SK-N-SH (cell line): ENCODE data around the gene PFKP. TPM values are rescaled to one million over a fixed set of nuclear protein-coding genes. Genes with fewer than 3 reads are reported as not detected.
A peak's percentile ranks its signal among the peaks of the same experiment; 100 is the strongest.

ENCODE experiments used
- CTCF ChIA-PET: fragments of 300-600, 350-600 bp; formaldehyde crosslinking; extraction: SDS; loops from one replicate; lab custom pipeline; 2021; lab: Yijun Ruan, JAX
- POLR2A ChIA-PET: fragments of 350-600 bp; sonication (Branson Sonifier 250); formaldehyde crosslinking; extraction: SDS; loops from one replicate; lab custom pipeline; 2020; ENCODE audit warnings: antibody characterized with exemption, inconsistent platforms; lab: Yijun Ruan, JAX
- DNase-seq: peaks from one replicate; pipeline ENCODE4 v3.0.0; 2012
- H2AFZ ChIP-seq: fragments of 200-600 bp; sonication (generic); 2 replicates; pipeline ENCODE4 v1.8.1; 2016; ENCODE audit warnings: antibody characterized with exemption, mild to moderate bottlenecking, low read depth
- H3F3A ChIP-seq: fragments of 200-600 bp; sonication (generic); replicated peaks from 2 replicates; pipeline ENCODE3; 2016; ENCODE audit warnings: antibody characterized with exemption, mild to moderate bottlenecking; ENCODE audit not compliant: insufficient read depth
- H3K27ac ChIP-seq, 2 experiments: fragments of 200-500 bp in 1 of 2; fragments of 200-600 bp in 1 of 2; sonication (Bioruptor generic) in 1 of 2; sonication (generic), shearing (Covaris generic) in 1 of 2; 2 replicates each; pipeline versions ENCODE4 v1.5.1 to v1.6.1; 2014 to 2016; ENCODE audit warnings: low read depth in 2 of 2, inconsistent platforms in 1 of 2, low read length in 1 of 2, mild to moderate bottlenecking in 1 of 2, mixed read lengths in 1 of 2
- H3K27me3 ChIP-seq: fragments of 200-600 bp; sonication (generic), shearing (Covaris generic); 2 replicates; pipeline ENCODE4 v1.6.1; 2016; ENCODE audit warnings: mixed run types; ENCODE audit not compliant: insufficient read depth
- H3K36me3 ChIP-seq, 2 experiments: fragments of 200-500 bp in 1 of 2; fragments of 200-600 bp in 1 of 2; sonication (Bioruptor generic) in 1 of 2; sonication (generic) in 1 of 2; replicated peaks in 1 of 2; 2 replicates each; pipeline versions ENCODE3 to v1.5.1; 2014 to 2016; ENCODE audit warnings: low read length in 1 of 2, mild to moderate bottlenecking in 1 of 2; ENCODE audit not compliant: insufficient read depth in 2 of 2, control insufficient read depth in 1 of 2
- H3K4me1 ChIP-seq, 2 experiments: fragments of 200-500 bp in 1 of 2; fragments of 200-600 bp in 1 of 2; sonication (Bioruptor generic) in 1 of 2; sonication (generic), shearing (Covaris generic) in 1 of 2; 2 replicates each; pipeline versions ENCODE4 v1.5.1 to v1.6.1; 2014 to 2016; ENCODE audit warnings: low read depth in 1 of 2, low read length in 1 of 2, mixed run types in 1 of 2; ENCODE audit not compliant: insufficient read depth in 2 of 2, control insufficient read depth in 1 of 2
- H3K4me2 ChIP-seq: fragments of 200-600 bp; sonication (generic), shearing (Covaris generic); 2 replicates; pipeline ENCODE4 v1.6.1; 2017; ENCODE audit warnings: mixed run types
- H3K4me3 ChIP-seq, 2 experiments: fragments of 200-500 bp in 1 of 2; fragments of 200-600 bp in 1 of 2; sonication (Bioruptor generic) in 1 of 2; sonication (generic), shearing (Covaris generic) in 1 of 2; 2 replicates each; pipeline versions ENCODE4 v1.5.1 to v1.8.1; 2014 to 2016; ENCODE audit warnings: low read depth in 2 of 2, inconsistent platforms in 1 of 2, low read length in 1 of 2, mild to moderate bottlenecking in 1 of 2, mixed read lengths in 1 of 2, moderate library complexity in 1 of 2
- H3K79me2 ChIP-seq: fragments of 200-600 bp; sonication (generic); 2 replicates; pipeline ENCODE4 v1.8.1; 2017; ENCODE audit warnings: mild to moderate bottlenecking; ENCODE audit not compliant: insufficient read depth
- H3K9ac ChIP-seq: fragments of 200-600 bp; sonication (generic); 2 replicates; pipeline ENCODE4 v1.6.1; 2017; ENCODE audit warnings: mixed run types
- H3K9me2 ChIP-seq: fragments of 200-600 bp; sonication (generic); 2 replicates; pipeline ENCODE4 v1.6.1; 2017; ENCODE audit warnings: mixed run types
- H3K9me3 ChIP-seq: fragments of 200-600 bp; sonication (generic); 2 replicates; pipeline ENCODE4 v1.6.1; 2017; ENCODE audit warnings: mixed run types, mild to moderate bottlenecking, moderate library complexity
- H4K20me1 ChIP-seq: fragments of 200-600 bp; sonication (generic); 2 replicates; pipeline ENCODE4 v1.6.1; 2017; ENCODE audit warnings: mild to moderate bottlenecking, mixed run types; ENCODE audit not compliant: insufficient read depth
- GATA2 ChIP-seq: sonication (generic); formaldehyde crosslinking; IDR thresholded peaks from 2 replicates; pipeline ENCODE4 v1.5.0; 2020; ENCODE audit warnings: mild to moderate bottlenecking, missing genetic modification reagents
- MXI1 ChIP-seq: IDR thresholded peaks from 2 replicates; pipeline ENCODE4 v1.6.1; 2012; ENCODE audit warnings: mild to moderate bottlenecking, low read depth, low read length, improper control_type of control experiment
- NRF1 ChIP-seq: IDR thresholded peaks from 2 replicates; pipeline ENCODE4 v1.6.1; 2012; ENCODE audit warnings: low read depth, mild to moderate bottlenecking, low read length
- RAD21 ChIP-seq: IDR thresholded peaks from 2 replicates; pipeline ENCODE4 v1.6.1; 2012; ENCODE audit warnings: mild to moderate bottlenecking, low read length
- RCOR1 ChIP-seq: fragments of 150-350 bp; IDR thresholded peaks from 2 replicates; pipeline ENCODE4 v1.6.1; 2017; ENCODE audit warnings: antibody characterized with exemption, low read length
- TAF1 ChIP-seq: IDR thresholded peaks from 2 replicates; pipeline ENCODE4 v1.6.1; 2012; ENCODE audit warnings: low read depth, mild to moderate bottlenecking, low read length, moderate library complexity, borderline replicate concordance
- YY1 ChIP-seq: IDR thresholded peaks from 2 replicates; pipeline ENCODE4 v1.4.0; 2012; ENCODE audit warnings: low read depth, mild to moderate bottlenecking
- whole genome bisulfite sequencing: methylation state at CpG from one replicate; pipeline ENCODE4 v1.1.6; 2017; ENCODE audit warnings: low lambda C conversion rate; 5-methylcytosine and 5-hydroxymethylcytosine counted together
- polyA plus RNA-seq, 3 experiments: library from polyadenylated mRNA; depleted of rRNA; stranded (reverse); fragments of >200 nt; gene quantifications; 2 replicates each; pipeline ENCODE4 v1.2.3, GENCODE V29; 2012
- TF ChIP-seq, protein P1 (sequence below): IDR thresholded peaks from 2 replicates; pipeline ENCODE4 v1.4.0; 2012; ENCODE audit warnings: low read depth
- TF ChIP-seq, protein P2 (sequence below): fragments of 200-600 bp; sonication (generic); IDR thresholded peaks from 2 replicates; pipeline ENCODE4 v1.6.1; 2017; ENCODE audit warnings: antibody characterized with exemption, mild to moderate bottlenecking, moderate library complexity
- TF ChIP-seq, protein P3 (sequence below): IDR thresholded peaks from 2 replicates; pipeline ENCODE4 v1.6.1; 2012; ENCODE audit warnings: mild to moderate bottlenecking, low read depth, low read length, moderate library complexity

PFKP gene
- polyA plus RNA-seq, 1 of the 3 experiments (the other 2 are of a cell fraction), result 175 TPM

DNA sequence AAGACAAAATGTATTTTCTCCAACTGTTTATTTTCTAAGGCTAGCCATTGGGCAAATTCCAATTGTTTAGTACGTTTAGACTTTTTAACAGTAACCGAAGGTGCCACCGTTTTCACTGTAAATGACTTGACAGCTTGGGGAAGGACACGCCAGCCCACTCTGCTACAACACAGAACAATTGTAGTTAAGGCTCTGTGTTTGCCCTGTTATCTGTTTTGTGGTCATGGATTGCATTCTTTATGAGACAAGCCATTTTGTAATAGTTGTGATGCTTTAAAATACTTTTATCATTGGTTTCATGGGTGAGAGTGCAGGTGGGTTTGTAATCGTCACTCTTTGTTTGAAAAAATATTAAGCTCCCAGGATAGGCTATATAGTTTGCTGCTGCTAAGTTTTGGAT is 111.8 kb downstream of the PFKP start:
- Histone ChIP-seq H3F3A (no peaks in the 10 kb centered on the region), H3K4me1 (no peaks in the 10 kb centered on the region), H3K9me2 (no peaks in the 10 kb centered on the region), H2AFZ (no peak overlapping the region), H3K27ac (no peak overlapping the region), H3K4me3 (no peak overlapping the region), H3K9ac (no peak overlapping the region), H3K27me3 (no peaks in the 10 kb centered on the region; the same call in 1 of the 2 replicates), H4K20me1 (no peaks in the 10 kb centered on the region), H3K36me3 (no peaks in the 10 kb centered on the region), H3K9me3 (no peaks in the 10 kb centered on the region), H3K79me2 (no peaks in the 10 kb centered on the region), H3K4me2 (no peak overlapping the region)
- 85% methylated on average over 5 of the region's 5 CpGs for WGBS
- DNase-seq, result no peak
- TF ChIP-seq NRF1 (no peak), MXI1 (no peak), RCOR1 (no peak), TAF1 (no peak), RAD21 (no peak)
- TF ChIP-seq, protein P1, sequence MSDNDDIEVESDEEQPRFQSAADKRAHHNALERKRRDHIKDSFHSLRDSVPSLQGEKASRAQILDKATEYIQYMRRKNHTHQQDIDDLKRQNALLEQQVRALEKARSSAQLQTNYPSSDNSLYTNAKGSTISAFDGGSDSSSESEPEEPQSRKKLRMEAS, result no peak
- TF ChIP-seq, protein P2, sequence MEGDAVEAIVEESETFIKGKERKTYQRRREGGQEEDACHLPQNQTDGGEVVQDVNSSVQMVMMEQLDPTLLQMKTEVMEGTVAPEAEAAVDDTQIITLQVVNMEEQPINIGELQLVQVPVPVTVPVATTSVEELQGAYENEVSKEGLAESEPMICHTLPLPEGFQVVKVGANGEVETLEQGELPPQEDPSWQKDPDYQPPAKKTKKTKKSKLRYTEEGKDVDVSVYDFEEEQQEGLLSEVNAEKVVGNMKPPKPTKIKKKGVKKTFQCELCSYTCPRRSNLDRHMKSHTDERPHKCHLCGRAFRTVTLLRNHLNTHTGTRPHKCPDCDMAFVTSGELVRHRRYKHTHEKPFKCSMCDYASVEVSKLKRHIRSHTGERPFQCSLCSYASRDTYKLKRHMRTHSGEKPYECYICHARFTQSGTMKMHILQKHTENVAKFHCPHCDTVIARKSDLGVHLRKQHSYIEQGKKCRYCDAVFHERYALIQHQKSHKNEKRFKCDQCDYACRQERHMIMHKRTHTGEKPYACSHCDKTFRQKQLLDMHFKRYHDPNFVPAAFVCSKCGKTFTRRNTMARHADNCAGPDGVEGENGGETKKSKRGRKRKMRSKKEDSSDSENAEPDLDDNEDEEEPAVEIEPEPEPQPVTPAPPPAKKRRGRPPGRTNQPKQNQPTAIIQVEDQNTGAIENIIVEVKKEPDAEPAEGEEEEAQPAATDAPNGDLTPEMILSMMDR, result no peak
- TF ChIP-seq, protein P3, sequence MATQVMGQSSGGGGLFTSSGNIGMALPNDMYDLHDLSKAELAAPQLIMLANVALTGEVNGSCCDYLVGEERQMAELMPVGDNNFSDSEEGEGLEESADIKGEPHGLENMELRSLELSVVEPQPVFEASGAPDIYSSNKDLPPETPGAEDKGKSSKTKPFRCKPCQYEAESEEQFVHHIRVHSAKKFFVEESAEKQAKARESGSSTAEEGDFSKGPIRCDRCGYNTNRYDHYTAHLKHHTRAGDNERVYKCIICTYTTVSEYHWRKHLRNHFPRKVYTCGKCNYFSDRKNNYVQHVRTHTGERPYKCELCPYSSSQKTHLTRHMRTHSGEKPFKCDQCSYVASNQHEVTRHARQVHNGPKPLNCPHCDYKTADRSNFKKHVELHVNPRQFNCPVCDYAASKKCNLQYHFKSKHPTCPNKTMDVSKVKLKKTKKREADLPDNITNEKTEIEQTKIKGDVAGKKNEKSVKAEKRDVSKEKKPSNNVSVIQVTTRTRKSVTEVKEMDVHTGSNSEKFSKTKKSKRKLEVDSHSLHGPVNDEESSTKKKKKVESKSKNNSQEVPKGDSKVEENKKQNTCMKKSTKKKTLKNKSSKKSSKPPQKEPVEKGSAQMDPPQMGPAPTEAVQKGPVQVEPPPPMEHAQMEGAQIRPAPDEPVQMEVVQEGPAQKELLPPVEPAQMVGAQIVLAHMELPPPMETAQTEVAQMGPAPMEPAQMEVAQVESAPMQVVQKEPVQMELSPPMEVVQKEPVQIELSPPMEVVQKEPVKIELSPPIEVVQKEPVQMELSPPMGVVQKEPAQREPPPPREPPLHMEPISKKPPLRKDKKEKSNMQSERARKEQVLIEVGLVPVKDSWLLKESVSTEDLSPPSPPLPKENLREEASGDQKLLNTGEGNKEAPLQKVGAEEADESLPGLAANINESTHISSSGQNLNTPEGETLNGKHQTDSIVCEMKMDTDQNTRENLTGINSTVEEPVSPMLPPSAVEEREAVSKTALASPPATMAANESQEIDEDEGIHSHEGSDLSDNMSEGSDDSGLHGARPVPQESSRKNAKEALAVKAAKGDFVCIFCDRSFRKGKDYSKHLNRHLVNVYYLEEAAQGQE, result no peak
- ChIA-PET POLR2A (no interaction called here), CTCF (interaction anchor here (1.4 to 3.9 kb wide), 3 partner anchors 14 to 1587 kb away, joined by 3 to 12 read pairs (median 6); no protein-coding TSS in a partner anchor)

DNA sequence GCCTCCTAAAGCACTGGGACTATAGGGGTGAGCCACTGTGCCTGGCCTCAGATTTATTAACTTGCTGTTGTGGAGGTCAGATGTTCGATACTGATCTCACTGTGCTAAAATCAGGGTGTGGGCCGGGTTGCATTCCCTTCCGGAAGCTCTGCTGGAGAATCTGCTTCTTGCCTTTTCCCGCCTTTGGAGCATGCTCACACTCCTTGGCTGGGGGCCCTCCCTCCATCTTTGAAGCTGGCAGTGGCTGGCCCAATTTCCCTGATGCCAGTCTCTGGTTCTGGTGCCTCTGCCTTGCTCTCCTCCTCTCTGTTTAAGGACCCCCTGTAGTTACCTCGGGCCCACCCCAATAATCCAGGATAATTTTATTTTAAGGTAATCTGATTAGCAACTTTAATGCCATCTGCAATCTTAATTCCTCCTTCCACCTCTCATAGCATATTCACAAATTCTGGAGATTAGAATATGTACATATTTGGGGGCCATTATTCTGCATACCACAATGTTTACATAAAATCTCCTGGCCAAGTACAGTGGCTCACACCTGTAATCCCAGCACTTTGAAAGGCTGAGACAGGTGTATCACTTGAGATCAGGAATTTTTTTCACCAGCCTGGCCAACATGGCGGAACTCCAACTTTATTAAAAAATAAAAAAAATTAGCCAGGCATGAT is 113.1 kb downstream of the PFKP start:
- Histone ChIP-seq H4K20me1 (no peaks in the 10 kb centered on the region), H2AFZ (no peak overlapping the region), H3K9me3 (no peaks in the 10 kb centered on the region), H3K27ac (no peak overlapping the region), H3K36me3 (no peaks in the 10 kb centered on the region), H3F3A (no peaks in the 10 kb centered on the region), H3K4me2 (no peak overlapping the region), H3K79me2 (no peaks in the 10 kb centered on the region), H3K27me3 (no peaks in the 10 kb centered on the region; the same call in 1 of the 2 replicates), H3K9me2 (no peaks in the 10 kb centered on the region), H3K4me1 (no peaks in the 10 kb centered on the region), H3K9ac (no peak overlapping the region), H3K4me3 (no peak overlapping the region)
- CTCF ChIA-PET, result interaction anchor here (1.1 to 3.9 kb wide), 4 partner anchors 13 to 1586 kb away, joined by 3 to 12 read pairs (median 6); no protein-coding TSS in a partner anchor
- POLR2A ChIA-PET, result no interaction called here
- 75% methylated on average over 6 of the region's 6 CpGs for WGBS
- DNase-seq, result no peak
- TF ChIP-seq YY1, result peak; percentile 82; the same call in 1 of the 2 replicates
- no peak for TF ChIP-seq GATA2 (CRISPR knock-in tag)
